Neutrophil (primary cell): ENCODE data around the gene ING3.

Experiments used
- H3K27ac ChIP-seq: fragments of 200-600 bp; sonication (generic); 2 replicates; pipeline ENCODE4 v1.5.1; 2016; ENCODE audit warnings: mild to moderate bottlenecking, moderate library complexity
- H3K27me3 ChIP-seq: fragments of 200-600 bp; sonication (generic); 2 replicates; pipeline ENCODE4 v1.6.0; 2016; ENCODE audit warnings: mild to moderate bottlenecking
- H3K36me3 ChIP-seq: fragments of 200-600 bp; sonication (generic); 2 replicates; pipeline ENCODE4 v1.5.1; 2017
- H3K4me1 ChIP-seq, 2 experiments: fragments of 200-600 bp in 1 of 2; sonication (generic) in 1 of 2; 1 replicate in 1 of 2; 2 replicates in 1 of 2; pipeline versions ENCODE4 v1.5.1 to v1.6.1; 2013 to 2016; ENCODE audit warnings: low read depth in 1 of 2, low read length in 1 of 2, mild to moderate bottlenecking in 1 of 2, moderate library complexity in 1 of 2; ENCODE audit not compliant: control insufficient read depth in 1 of 2, insufficient read depth in 1 of 2
- H3K4me3 ChIP-seq, 2 experiments: fragments of 200-600 bp in 1 of 2; sonication (generic) in 1 of 2; 1 replicate in 1 of 2; 2 replicates in 1 of 2; pipeline ENCODE4 v1.5.1; 2013 to 2016; ENCODE audit warnings: low read depth in 1 of 2, low read length in 1 of 2, mild to moderate bottlenecking in 1 of 2, moderate library complexity in 1 of 2
- H3K9me3 ChIP-seq: fragments of 200-600 bp; sonication (generic); 2 replicates; pipeline ENCODE4 v1.5.1; 2016
- CTCF ChIP-seq: fragments of 200-600 bp; sonication (generic); IDR thresholded peaks from 2 replicates; pipeline ENCODE4 v1.5.1; 2016; ENCODE audit warnings: antibody characterized with exemption

Gene ING3

GRCh38 chr7:120920034-120920433 lies 30.5 kb upstream of the ING3 start:
- Histone ChIP-seq H3K4me1 (no peaks in the 10 kb centered on the region), H3K27ac (no peak overlapping the region), H3K27me3 (no peaks in the 10 kb centered on the region), H3K4me3 (no peak overlapping the region), H3K36me3 (no peaks in the 10 kb centered on the region), H3K9me3 (no peaks in the 10 kb centered on the region)
- no peak for TF ChIP-seq CTCF

GRCh38 chr7:120920591-120921274 lies 29.8 kb upstream of the ING3 start:
- no peak overlapping the region for H3K4me3 ChIP-seq
- H3K27ac ChIP-seq, result no peak overlapping the region
- H3K36me3 ChIP-seq, result no peaks in the 10 kb centered on the region
- no peaks in the 10 kb centered on the region for H3K9me3 ChIP-seq
- no peak for TF ChIP-seq CTCF
- H3K27me3 ChIP-seq, result no peaks in the 10 kb centered on the region
- no peaks in the 10 kb centered on the region for H3K4me1 ChIP-seq

GRCh38 chr7:120924837-120925236 lies 25.7 kb upstream of the ING3 start:
- no peaks in the 10 kb centered on the region for H3K4me1 ChIP-seq

GRCh38 chr7:120925392-120925791 lies 25.2 kb upstream of the ING3 start:
- no peak for TF ChIP-seq CTCF
- Histone ChIP-seq H3K27me3 (no peaks in the 10 kb centered on the region), H3K27ac (no peak overlapping the region), H3K4me3 (no peak overlapping the region), H3K4me1 (no peaks in the 10 kb centered on the region), H3K9me3 (no peaks in the 10 kb centered on the region), H3K36me3 (no peaks in the 10 kb centered on the region)

More at GRCh38 chr7:120924837-120925236, 25.7 kb upstream of the ING3 start:
- Histone ChIP-seq H3K9me3 (no peaks in the 10 kb centered on the region), H3K4me3 (no peak overlapping the region), H3K36me3 (no peaks in the 10 kb centered on the region), H3K27ac (no peak overlapping the region), H3K27me3 (no peaks in the 10 kb centered on the region)
- TF ChIP-seq CTCF, result no peak

- Histone ChIP-seq H3K9me3 (no peaks in the 10 kb centered on the region), H3K4me3 (no peak overlapping the region), H3K27ac (no peak overlapping the region), H3K4me1 (no peaks in the 10 kb centered on the region), H3K27me3 (no peaks in the 10 kb centered on the region), H3K36me3 (no peaks in the 10 kb centered on the region)
- no peak for TF ChIP-seq CTCF
Observed at GRCh38 chr7:120926943-120927346, 23.6 kb upstream of the ING3 start.
